Measurements from ENCODE around the gene PACS2. TPM values are rescaled to one million over a fixed set of nuclear protein-coding genes. Genes with fewer than 3 reads are reported as not detected.

PACS2 gene
- total RNA-seq, 2 donors from 2014 or later = 48.5 to 124 TPM

DNA sequence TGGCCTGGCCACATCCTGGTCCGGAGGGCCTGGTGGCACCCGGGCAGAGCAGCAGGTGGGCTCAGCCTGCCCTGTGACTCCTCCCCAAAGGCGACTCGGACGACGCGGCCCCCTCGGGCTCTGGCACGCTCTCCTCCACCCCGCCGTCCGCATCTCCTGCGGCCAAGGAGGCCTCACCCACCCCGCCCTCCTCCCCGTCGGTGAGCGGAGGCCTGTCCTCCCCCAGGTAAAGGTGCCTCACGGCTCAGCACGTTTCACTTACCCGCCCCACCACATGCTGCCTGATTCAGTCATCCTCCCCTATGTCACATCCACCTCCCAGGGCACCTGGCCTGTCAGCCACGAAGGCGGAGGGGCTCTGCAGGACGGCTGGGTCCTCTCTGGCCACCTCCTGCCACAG, 77.0 kb downstream of the PACS2 start:
- WGBS = 86% methylated on average over 23 of the region's 23 CpGs
- TF ChIP-seq POLR2A (IDR thresholded peaks at IDR 0.05) (no peak), POLR2AphosphoS5 (IDR thresholded peaks at IDR 0.05) (no peak), CTCF (IDR thresholded peaks at IDR 0.05) (no peak)
- H3K4me3 ChIP-seq = no peak overlapping the region
- H3K27ac ChIP-seq = no peak overlapping the region
- H3K4me1 ChIP-seq (replicated peaks) = no peaks in the 10 kb centered on the region
- H3K9me3 ChIP-seq = no peaks in the 10 kb centered on the region
- H3K36me3 ChIP-seq = no peaks in the 10 kb centered on the region
- no peaks in the 10 kb centered on the region for H3K27me3 ChIP-seq (replicated peaks; ENCODE audit: insufficient read depth)
- no peak for DNase-seq (ENCODE audit: low spot score)
- intact Hi-C loops (cut with DNase I) = no loop called here

- 84% methylated on average over 39 of the region's 40 CpGs for WGBS
Measured at GRCh38 chr14:105392131-105393090, 77.9 kb downstream of the PACS2 start.

DNA sequence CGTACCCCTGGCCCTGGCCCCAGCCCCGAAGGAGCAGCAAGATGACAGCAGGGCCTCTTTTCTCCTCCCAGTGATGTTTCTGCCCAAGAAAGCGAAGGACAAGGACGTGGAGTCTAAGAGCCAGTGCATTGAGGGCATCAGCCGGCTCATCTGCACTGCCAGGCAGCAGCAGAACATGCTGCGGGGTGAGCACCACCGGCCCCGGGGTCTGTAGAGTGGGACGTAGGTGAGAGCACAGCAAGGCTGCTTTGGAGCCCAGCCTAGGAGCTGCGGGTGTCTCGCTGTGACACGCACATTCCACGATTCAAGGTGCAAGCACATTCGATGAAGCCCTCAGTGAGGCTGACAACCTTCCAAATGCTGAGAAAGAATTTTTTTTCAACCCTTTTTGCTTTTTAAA, 78.6 kb downstream of the PACS2 start:
- intact Hi-C loops (cut with DNase I) = no loop called here
- no peak for DNase-seq (ENCODE audit: low spot score)
- no peaks in the 10 kb centered on the region for H3K9me3 ChIP-seq
- peaks cover 4% of the 10 kb centered on the region for H3K4me1 ChIP-seq (replicated peaks)
- TF ChIP-seq POLR2A (IDR thresholded peaks at IDR 0.05) = no peak
- TF ChIP-seq CTCF (IDR thresholded peaks at IDR 0.05) = no peak
- no peak for TF ChIP-seq POLR2AphosphoS5 (IDR thresholded peaks at IDR 0.05)
- H3K4me3 ChIP-seq = no peak overlapping the region
- no peaks in the 10 kb centered on the region for H3K36me3 ChIP-seq
- H3K27me3 ChIP-seq (replicated peaks; ENCODE audit: insufficient read depth) = no peaks in the 10 kb centered on the region
- H3K27ac ChIP-seq = no peak overlapping the region
- 92% methylated on average over 14 of the region's 14 CpGs for WGBS

More at GRCh38 chr14:105392131-105393090, 77.9 kb downstream of the PACS2 start:
- no peak overlapping the region for H3K4me3 ChIP-seq
- intact Hi-C loops (cut with DNase I) = no loop called here
- H3K9me3 ChIP-seq = no peaks in the 10 kb centered on the region
- H3K27ac ChIP-seq = no peak overlapping the region
- no peaks in the 10 kb centered on the region for H3K4me1 ChIP-seq (replicated peaks)
- DNase-seq (ENCODE audit: low spot score) = no peak
- H3K27me3 ChIP-seq (replicated peaks; ENCODE audit: insufficient read depth) = no peaks in the 10 kb centered on the region
- TF ChIP-seq POLR2AphosphoS5 (IDR thresholded peaks at IDR 0.05) = no peak
- no peak for TF ChIP-seq CTCF (IDR thresholded peaks at IDR 0.05)
- no peak for TF ChIP-seq POLR2A (IDR thresholded peaks at IDR 0.05)
- no peaks in the 10 kb centered on the region for H3K36me3 ChIP-seq

DNA sequence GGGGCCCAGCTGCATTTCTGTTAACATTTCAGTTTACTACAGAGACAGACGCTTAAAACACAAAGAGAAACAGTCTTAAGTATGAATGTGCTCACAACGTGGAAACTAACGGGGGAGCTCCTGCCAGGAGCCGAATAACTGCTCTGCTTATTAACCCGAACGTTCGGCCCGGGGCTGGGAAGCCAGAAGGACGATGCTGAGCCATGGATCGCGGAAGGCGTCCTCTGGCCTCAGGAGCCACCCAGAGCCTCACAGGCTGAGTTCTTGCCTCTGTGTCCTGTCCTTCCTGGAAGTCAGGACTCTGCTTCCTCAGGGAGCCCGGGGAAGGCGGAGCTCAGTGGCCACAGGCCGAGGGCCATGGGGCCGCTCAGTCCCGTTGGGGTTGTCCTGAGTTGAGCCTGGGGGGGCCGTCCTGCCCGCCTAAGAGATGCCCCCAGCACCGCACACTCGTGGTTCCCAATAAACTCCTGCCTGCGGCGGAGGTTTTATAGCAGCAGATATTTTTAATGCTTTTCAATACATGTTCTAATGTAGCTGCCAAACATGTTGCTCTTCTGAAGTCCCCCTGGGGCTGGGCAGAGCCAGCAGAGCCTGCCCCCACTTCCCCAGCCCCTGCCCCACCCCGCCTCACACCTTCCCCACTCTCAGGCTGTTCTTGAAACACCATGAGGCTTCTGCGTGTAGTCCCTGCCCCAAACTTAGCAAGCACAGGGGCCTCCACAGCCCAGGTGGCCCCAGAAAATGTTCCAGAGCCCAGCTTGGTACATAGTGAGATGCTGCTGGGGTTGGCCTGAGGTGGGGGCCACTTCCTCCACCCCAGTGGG, 80.4 kb downstream of the PACS2 start:
- 76% methylated on average over 25 of the region's 25 CpGs for WGBS
- peaks cover 8% of the 10 kb centered on the region for H3K4me1 ChIP-seq (replicated peaks)
- no peaks in the 10 kb centered on the region for H3K9me3 ChIP-seq
- H3K4me3 ChIP-seq = no peak overlapping the region
- no peaks in the 10 kb centered on the region for H3K27me3 ChIP-seq (replicated peaks; ENCODE audit: insufficient read depth)
- DNase-seq (ENCODE audit: low spot score) = no peak
- intact Hi-C loops (cut with DNase I) = no loop called here
- TF ChIP-seq CTCF (IDR thresholded peaks at IDR 0.05) = no peak
- no peak for TF ChIP-seq POLR2A (IDR thresholded peaks at IDR 0.05)
- no peak for TF ChIP-seq POLR2AphosphoS5 (IDR thresholded peaks at IDR 0.05)
- H3K36me3 ChIP-seq = no peaks in the 10 kb centered on the region
- no peak overlapping the region for H3K27ac ChIP-seq

Measured in prostate gland (tissue), 2 donors.